CD14-positive monocyte (primary cell): Measurements from ENCODE around the gene WDR5. TPM values are rescaled to one million over a fixed set of nuclear protein-coding genes. Genes with fewer than 3 reads are reported as not detected.
A peak's percentile ranks its signal among the peaks of the same experiment; 100 is the strongest.

ENCODE experiments used
- DNase-seq, 3 donors: peaks; one replicate each; pipeline ENCODE4 v3.0.0-alpha.2; 2011 to 2022
- H2AFZ ChIP-seq: 2 replicates; pipeline ENCODE4 v1.6.0; 2012; ENCODE audit warnings: mild to moderate bottlenecking, low read depth, low read length, inconsistent platforms; ENCODE audit not compliant: insufficient read depth, poor library complexity, severe bottlenecking
- H3K27ac ChIP-seq, 2 donors: 1 replicate in 1 of 2; 2 replicates in 1 of 2; pipeline ENCODE4 v1.5.1; 2012 to 2013; ENCODE audit warnings: low read length in 2 of 2, control low read depth in 1 of 2, inconsistent platforms in 1 of 2, low read depth in 1 of 2, mild to moderate bottlenecking in 1 of 2
- H3K27me3 ChIP-seq, 2 donors: one replicate each; pipeline versions ENCODE4 v1.6.0 to v1.6.1; 2011 to 2013; ENCODE audit warnings: low read length in 2 of 2; ENCODE audit not compliant: control insufficient read depth in 2 of 2, insufficient read depth in 2 of 2
- H3K36me3 ChIP-seq, 2 donors: replicated peaks in 1 of 2; 1 replicate in 1 of 2; 2 replicates in 1 of 2; pipeline versions ENCODE4 v1.5.1 to v1.6.1; 2012 to 2013; ENCODE audit warnings: low read length in 2 of 2, control low read depth in 1 of 2, inconsistent platforms in 1 of 2, mild to moderate bottlenecking in 1 of 2; ENCODE audit not compliant: insufficient read depth in 2 of 2, control insufficient read depth in 1 of 2
- H3K4me1 ChIP-seq, 2 donors: 1 replicate in 1 of 2; 2 replicates in 1 of 2; pipeline versions ENCODE4 v1.5.1 to v1.6.1; 2012 to 2013; ENCODE audit warnings: low read length in 2 of 2, control low read depth in 1 of 2, inconsistent platforms in 1 of 2, mild to moderate bottlenecking in 1 of 2, moderate library complexity in 1 of 2; ENCODE audit not compliant: insufficient read depth in 2 of 2, control insufficient read depth in 1 of 2
- H3K4me2 ChIP-seq: replicated peaks from 2 replicates; pipeline ENCODE3; 2012; ENCODE audit warnings: low read length, moderate library complexity, mild to moderate bottlenecking; ENCODE audit not compliant: poor library complexity, severe bottlenecking; ENCODE audit errors: extremely low read depth
- H3K4me3 ChIP-seq, 3 experiments: fragments of 200-600 bp in 1 of 3; sonication (generic) in 1 of 3; replicated peaks in 1 of 3; 1 replicate in 2 of 3; 2 replicates in 1 of 3; pipeline ENCODE4 v1.5.1; 2011 to 2013; ENCODE audit warnings: low read length in 3 of 3, mild to moderate bottlenecking in 3 of 3, control low read depth in 2 of 3, low read depth in 2 of 3, inconsistent platforms in 1 of 3, moderate library complexity in 1 of 3
- H3K79me2 ChIP-seq: 2 replicates; pipeline ENCODE4 v1.6.0; 2012; ENCODE audit warnings: mild to moderate bottlenecking, control low read depth, inconsistent platforms, low read length, moderate library complexity; ENCODE audit not compliant: insufficient read depth
- H3K9ac ChIP-seq: 2 replicates; pipeline ENCODE4 v1.6.0; 2017; ENCODE audit warnings: low read length, mild to moderate bottlenecking; ENCODE audit not compliant: insufficient read depth, poor library complexity, severe bottlenecking
- H3K9me3 ChIP-seq, 2 donors: replicated peaks in 1 of 2; 1 replicate in 1 of 2; 2 replicates in 1 of 2; pipeline versions ENCODE4 v1.5.1 to v1.6.1; 2012 to 2013; ENCODE audit warnings: low read length in 2 of 2, control low read depth in 1 of 2; ENCODE audit not compliant: control insufficient read depth in 1 of 2, insufficient read depth in 1 of 2
- H4K20me1 ChIP-seq: 2 replicates; pipeline ENCODE4 v1.6.0; 2012; ENCODE audit warnings: mild to moderate bottlenecking, low read length, control low read depth, moderate library complexity; ENCODE audit not compliant: insufficient read depth
- H3K27ac Mint-ChIP-seq, 7 donors: one replicate each; pipeline ENCODE4 v1.8.0; 2020; ENCODE audit warnings: mild to moderate bottlenecking in 7 of 7, mixed read lengths in 7 of 7, moderate library complexity in 6 of 7, inconsistent platforms in 2 of 7
- H3K27me3 Mint-ChIP-seq, 3 donors: one replicate each; pipeline ENCODE4 v1.8.0; 2021 to 2022; ENCODE audit warnings: low read depth in 3 of 3, mild to moderate bottlenecking in 3 of 3, mixed read lengths in 3 of 3, moderate library complexity in 3 of 3, inconsistent platforms in 1 of 3
- H3K36me3 Mint-ChIP-seq, 2 donors: one replicate each; pipeline ENCODE4 v1.8.0; 2020; ENCODE audit warnings: mixed read lengths in 2 of 2, inconsistent platforms in 1 of 2, mild to moderate bottlenecking in 1 of 2
- H3K4me1 Mint-ChIP-seq: one replicate; pipeline ENCODE4 v1.8.0; 2020; ENCODE audit warnings: mild to moderate bottlenecking, mixed read lengths
- H3K4me3 Mint-ChIP-seq, 2 donors: one replicate each; pipeline ENCODE4 v1.8.0; 2020; ENCODE audit warnings: mild to moderate bottlenecking in 2 of 2, mixed read lengths in 2 of 2, moderate library complexity in 1 of 2
- H3K9me3 Mint-ChIP-seq, 7 donors: one replicate each; pipeline ENCODE4 v1.8.0; 2020 to 2022; ENCODE audit warnings: mixed read lengths in 7 of 7, mild to moderate bottlenecking in 6 of 7, moderate library complexity in 6 of 7, inconsistent platforms in 2 of 7
- WGBS: methylation state at CpG from one replicate; pipeline ENCODE4 v1.1.5; 2013; ENCODE audit warnings: missing lambda C conversion rate; ENCODE audit not compliant: insufficient coverage; 5-methylcytosine and 5-hydroxymethylcytosine counted together
- intact Hi-C, 2 donors: fragments of 100-400 bp; cut with micrococcal nuclease; formaldehyde crosslinking; loops; one replicate each; pipeline versions ENCODE4 v1.15.0 to v1.15.1; 2023
- polyA plus RNA-seq, 3 donors: library from polyadenylated mRNA; depleted of rRNA in 1 of 3; unstranded in 2 of 3; stranded (reverse) in 1 of 3; fragments of 300-500 nt in 2 of 3; fragments of >200 nt in 1 of 3; fragmentation: Illumina TruSeq in 2 of 3; gene quantifications; 1 replicate in 2 of 3; 2 replicates in 1 of 3; pipeline ENCODE4 v1.2.3, GENCODE V29; 2012 to 2021
- TF ChIP-seq, protein P1 (sequence below): fragments of 200-600 bp; IDR thresholded peaks from one replicate; pipeline ENCODE4 v1.8.0; 2022; ENCODE audit warnings: antibody characterized with exemption, mild to moderate bottlenecking

Gene WDR5
- polyA plus RNA-seq, 3 donors, result 8.7 to 17.3 (median 10.2) TPM

DNA sequence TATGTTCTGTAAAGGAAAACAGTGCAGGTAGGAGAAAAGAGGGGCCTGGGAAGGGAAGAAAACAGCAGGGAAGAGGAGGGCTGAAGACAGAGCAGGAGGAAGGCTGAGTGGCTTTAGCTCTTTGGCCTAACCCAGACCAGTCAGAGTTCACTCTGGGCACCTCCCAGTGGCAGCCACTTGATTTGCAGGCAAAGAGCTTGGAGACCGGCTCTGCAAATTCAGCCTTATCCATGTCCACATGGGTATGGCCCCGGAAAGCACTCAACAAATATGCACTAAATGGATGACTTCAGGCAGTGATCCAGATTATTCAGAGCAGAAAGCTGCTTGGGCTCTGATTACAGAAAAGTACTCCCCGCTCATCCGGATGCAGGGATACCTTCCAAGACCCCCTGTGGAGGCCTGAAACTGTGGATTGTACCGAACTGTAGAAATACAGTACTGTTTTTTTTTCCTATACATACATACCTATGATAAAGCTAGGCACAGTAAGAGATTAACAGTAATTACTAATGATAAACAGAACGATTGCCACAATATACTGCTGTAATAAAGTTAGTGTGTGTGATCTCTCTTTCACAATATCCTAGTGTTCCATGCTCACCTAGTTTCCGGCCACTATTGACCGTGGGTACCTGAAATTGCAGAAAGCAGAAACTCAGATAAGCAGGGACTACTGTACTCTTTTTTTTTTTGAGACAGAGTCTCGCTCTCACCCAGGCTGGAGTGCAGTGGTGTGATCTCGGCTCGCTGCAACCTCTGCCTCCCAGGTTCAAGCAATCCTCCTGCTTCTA lies 33.1 kb downstream of the WDR5 start:
- Histone ChIP-seq H3K9ac (no peak overlapping the region), H3K27ac (no peak overlapping the region), H3K4me3 (no peak overlapping the region), H3K4me1 (peaks cover 2 to 9% of the 10 kb centered on the region in 2 donors), H3K36me3 (no peaks in the 10 kb centered on the region), H3K4me2 (no peak overlapping the region), H3K9me3 (peaks cover 0 to 6% of the 10 kb centered on the region in 2 donors), H4K20me1 (no peaks in the 10 kb centered on the region), H3K27me3 (no peaks in the 10 kb centered on the region), H2AFZ (no peak overlapping the region), H3K79me2 (no peaks in the 10 kb centered on the region)
- intact Hi-C loops, result loop anchor here in 1 of 2 donors (5.0 kb wide), 1 partner anchor 153 kb away; no protein-coding TSS in a partner anchor
- H3K27ac Mint-ChIP-seq, result peak overlapping the region in 1 of 7 donors; percentile 80
- DNase-seq, result no peak
- H3K9me3 Mint-ChIP-seq, result peaks cover 3 to 11% (median 6%) of the 10 kb centered on the region in 7 donors
- no peak overlapping the region for H3K4me3 Mint-ChIP-seq
- H3K27me3 Mint-ChIP-seq, result no peaks in the 10 kb centered on the region
- peaks cover 0 to 9% of the 10 kb centered on the region in 2 donors for H3K36me3 Mint-ChIP-seq
- peaks cover 14% of the 10 kb centered on the region for H3K4me1 Mint-ChIP-seq
- 94% methylated on average over 5 of the region's 11 CpGs for WGBS
- TF ChIP-seq, protein P1, sequence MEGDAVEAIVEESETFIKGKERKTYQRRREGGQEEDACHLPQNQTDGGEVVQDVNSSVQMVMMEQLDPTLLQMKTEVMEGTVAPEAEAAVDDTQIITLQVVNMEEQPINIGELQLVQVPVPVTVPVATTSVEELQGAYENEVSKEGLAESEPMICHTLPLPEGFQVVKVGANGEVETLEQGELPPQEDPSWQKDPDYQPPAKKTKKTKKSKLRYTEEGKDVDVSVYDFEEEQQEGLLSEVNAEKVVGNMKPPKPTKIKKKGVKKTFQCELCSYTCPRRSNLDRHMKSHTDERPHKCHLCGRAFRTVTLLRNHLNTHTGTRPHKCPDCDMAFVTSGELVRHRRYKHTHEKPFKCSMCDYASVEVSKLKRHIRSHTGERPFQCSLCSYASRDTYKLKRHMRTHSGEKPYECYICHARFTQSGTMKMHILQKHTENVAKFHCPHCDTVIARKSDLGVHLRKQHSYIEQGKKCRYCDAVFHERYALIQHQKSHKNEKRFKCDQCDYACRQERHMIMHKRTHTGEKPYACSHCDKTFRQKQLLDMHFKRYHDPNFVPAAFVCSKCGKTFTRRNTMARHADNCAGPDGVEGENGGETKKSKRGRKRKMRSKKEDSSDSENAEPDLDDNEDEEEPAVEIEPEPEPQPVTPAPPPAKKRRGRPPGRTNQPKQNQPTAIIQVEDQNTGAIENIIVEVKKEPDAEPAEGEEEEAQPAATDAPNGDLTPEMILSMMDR, result no peak

DNA sequence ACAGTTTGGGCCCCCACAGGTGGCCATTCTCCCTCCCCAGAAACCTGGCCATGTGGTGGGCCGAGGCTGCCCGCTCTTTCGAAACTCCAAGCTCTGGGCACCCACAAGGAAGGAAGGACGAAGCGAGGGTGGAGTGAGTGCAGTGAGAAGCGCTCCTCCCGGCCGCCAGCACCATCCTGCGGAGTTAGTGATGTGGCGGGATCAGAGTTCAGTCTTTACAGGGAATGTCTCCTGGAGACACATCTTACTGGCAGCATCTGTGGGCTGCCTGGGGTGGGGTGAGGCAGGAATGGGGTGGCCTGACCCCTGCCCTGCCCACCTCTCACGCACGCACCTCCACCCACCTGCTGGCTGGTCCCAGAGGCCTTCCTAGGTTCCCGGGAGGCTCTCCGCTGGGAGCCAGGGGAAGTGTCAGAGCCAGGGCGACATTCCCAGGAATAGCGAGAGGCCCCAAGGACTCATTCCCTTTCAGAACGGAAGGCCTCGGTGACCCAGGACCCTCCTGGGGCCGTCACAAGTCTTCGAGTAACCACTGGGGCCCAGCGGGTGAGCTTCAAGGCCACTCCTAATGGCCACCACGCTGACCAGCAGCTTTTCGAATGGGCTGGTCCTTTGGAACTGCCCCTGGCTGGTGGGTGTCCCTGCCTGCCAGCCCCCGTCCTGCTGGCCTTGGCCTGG lies 34.0 kb downstream of the WDR5 start:
- TF ChIP-seq, protein P1, result no peak
- H3K9ac ChIP-seq, result no peak overlapping the region
- WGBS, result 62% methylated on average over 21 of the region's 24 CpGs
- DNase-seq, result no peak
- Mint-ChIP-seq H3K27me3 (no peaks in the 10 kb centered on the region), H3K4me3 (no peak overlapping the region), H3K36me3 (peaks cover 0 to 9% of the 10 kb centered on the region in 2 donors), H3K27ac (no peak overlapping the region), H3K4me1 (peaks cover 23% of the 10 kb centered on the region), H3K9me3 (peaks cover 3 to 11% (median 6%) of the 10 kb centered on the region in 7 donors)
- no peak overlapping the region for H3K27ac ChIP-seq
- H3K4me3 ChIP-seq, result no peak overlapping the region
- H3K79me2 ChIP-seq, result no peaks in the 10 kb centered on the region
- H3K36me3 ChIP-seq, result no peaks in the 10 kb centered on the region
- H4K20me1 ChIP-seq, result no peaks in the 10 kb centered on the region
- intact Hi-C loops, result loop anchor here (1.0 to 5.0 kb wide), 5 partner anchors 72 to 273 kb away; no protein-coding TSS in a partner anchor
- H3K9me3 ChIP-seq, result peaks cover 0 to 6% of the 10 kb centered on the region in 2 donors
- no peak overlapping the region for H2AFZ ChIP-seq
- no peaks in the 10 kb centered on the region for H3K27me3 ChIP-seq
- no peak overlapping the region for H3K4me2 ChIP-seq
- peaks cover 0 to 9% of the 10 kb centered on the region in 2 donors for H3K4me1 ChIP-seq
